DMS153 (cell line): ENCODE results near the gene PPP2R5C.
"Not testable (repeated sequence)": the region's sequence is repeated elsewhere in the genome, so short reads cannot be mapped to it uniquely, and the experiment has no call there.

Experiments used
- DNase-seq: peaks from one replicate; lab custom pipeline; 2025; lab: John Stamatoyannopoulos, UW

The PPP2R5C gene

GRCh38 chr14:101727611-101728366, 33.7 kb upstream of the PPP2R5C start:
- no peak for DNase-seq

GRCh38 chr14:101728367-101728742, 33.2 kb upstream of the PPP2R5C start:
- no peak for DNase-seq

GRCh38 chr14:101729382-101729781, 32.1 kb upstream of the PPP2R5C start:
- DNase-seq = no peak

GRCh38 chr14:101730157-101730556, 31.4 kb upstream of the PPP2R5C start:
- not testable (repeated sequence) for DNase-seq

GRCh38 chr14:101730626-101731186, 30.8 kb upstream of the PPP2R5C start:
- DNase-seq = no peak

GRCh38 chr14:101731187-101732080, 30.1 kb upstream of the PPP2R5C start:
- peak; percentile 78 for DNase-seq

GRCh38 chr14:101732118-101732517, 29.4 kb upstream of the PPP2R5C start:
- DNase-seq = no peak

GRCh38 chr14:101733211-101733610, 28.3 kb upstream of the PPP2R5C start:
- no peak for DNase-seq

- DNase-seq = no peak
Measured at GRCh38 chr14:101734246-101734847, 27.2 kb upstream of the PPP2R5C start.

- no peak for DNase-seq
Measured at GRCh38 chr14:101735453-101735852, 26.1 kb upstream of the PPP2R5C start.

GRCh38 chr14:101736071-101736470, 25.4 kb upstream of the PPP2R5C start:
- DNase-seq = no peak

GRCh38 chr14:101736585-101736984, 24.9 kb upstream of the PPP2R5C start:
- DNase-seq = no peak

GRCh38 chr14:101737414-101738339, 23.8 kb upstream of the PPP2R5C start:
- no peak for DNase-seq

GRCh38 chr14:101738703-101739320, 22.7 kb upstream of the PPP2R5C start:
- DNase-seq = no peak

- no peak for DNase-seq
Measured at GRCh38 chr14:101739446-101740141, 21.9 kb upstream of the PPP2R5C start.

GRCh38 chr14:101740981-101741380, 20.5 kb upstream of the PPP2R5C start:
- no peak for DNase-seq

GRCh38 chr14:101743701-101744100, 17.8 kb upstream of the PPP2R5C start:
- DNase-seq = no peak

GRCh38 chr14:101744382-101744781, 17.1 kb upstream of the PPP2R5C start:
- not testable (repeated sequence) for DNase-seq

- not testable (repeated sequence) for DNase-seq
Measured at GRCh38 chr14:101749756-101750155, 11.8 kb upstream of the PPP2R5C start.

- DNase-seq = no peak
Measured at GRCh38 chr14:101754893-101755292, 6.6 kb upstream of the PPP2R5C start.
